ENCODE measurements around the gene SPACDR. TPM values are rescaled to one million over a fixed set of nuclear protein-coding genes. Genes with fewer than 3 reads are reported as not detected.

The SPACDR gene
- total and polyA plus RNA-seq, 9 donors = 0.98 to 3.4 (median 1.5) TPM

DNA sequence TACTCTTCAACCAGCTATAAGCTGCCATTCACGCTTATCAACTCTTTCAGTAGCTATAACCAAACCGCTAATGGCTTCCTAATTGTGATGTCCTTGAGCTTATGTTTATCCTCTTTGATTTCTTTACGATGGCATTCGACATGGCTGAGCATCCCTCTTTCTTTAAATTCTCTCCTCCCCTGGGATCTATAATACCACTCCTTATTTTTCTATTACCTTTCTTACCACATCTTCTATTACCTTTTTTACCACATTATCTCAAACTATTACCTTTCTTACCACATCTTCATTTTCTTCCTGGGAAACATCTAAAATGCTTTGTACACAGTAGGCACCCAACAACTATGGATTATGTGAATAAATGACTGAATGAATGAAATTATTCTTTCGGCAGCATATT is 48.6 kb downstream of the SPACDR start:
- Histone ChIP-seq H3K27ac (ENCODE audit: low read length) (no peak overlapping the region), H3K9me3 (replicated peaks; ENCODE audit: control insufficient read depth, low read depth, low read length) (no peaks in the 10 kb centered on the region), H3K27me3 (ENCODE audit: control insufficient read depth, insufficient read depth, low read length) (no peaks in the 10 kb centered on the region), H3K4me1 (ENCODE audit: control insufficient read depth, insufficient read depth, low read length) (no peaks in the 10 kb centered on the region), H3K36me3 (ENCODE audit: control insufficient read depth, insufficient read depth, low read length) (no peaks in the 10 kb centered on the region), H3K4me3 (ENCODE audit: low read length) (no peak overlapping the region)
- WGBS (ENCODE audit: insufficient coverage) = 89% methylated on average over 4 of the region's 5 CpGs
- DNase-seq = no peak

GRCh38 chr7:100413889-100414288 is 50.2 kb downstream of the SPACDR start:
- WGBS (ENCODE audit: insufficient coverage) = no CpG with 5 or more reads among the region's 1 CpG
- DNase-seq = no peak
- H3K36me3 ChIP-seq (ENCODE audit: control insufficient read depth, insufficient read depth, low read length) = no peaks in the 10 kb centered on the region
- H3K4me3 ChIP-seq (ENCODE audit: low read length) = no peak overlapping the region
- H3K9me3 ChIP-seq (replicated peaks; ENCODE audit: control insufficient read depth, low read depth, low read length) = no peaks in the 10 kb centered on the region
- H3K27me3 ChIP-seq (ENCODE audit: control insufficient read depth, insufficient read depth, low read length) = no peaks in the 10 kb centered on the region
- H3K4me1 ChIP-seq (ENCODE audit: control insufficient read depth, insufficient read depth, low read length) = no peaks in the 10 kb centered on the region
- H3K27ac ChIP-seq (ENCODE audit: low read length) = no peak overlapping the region

DNA sequence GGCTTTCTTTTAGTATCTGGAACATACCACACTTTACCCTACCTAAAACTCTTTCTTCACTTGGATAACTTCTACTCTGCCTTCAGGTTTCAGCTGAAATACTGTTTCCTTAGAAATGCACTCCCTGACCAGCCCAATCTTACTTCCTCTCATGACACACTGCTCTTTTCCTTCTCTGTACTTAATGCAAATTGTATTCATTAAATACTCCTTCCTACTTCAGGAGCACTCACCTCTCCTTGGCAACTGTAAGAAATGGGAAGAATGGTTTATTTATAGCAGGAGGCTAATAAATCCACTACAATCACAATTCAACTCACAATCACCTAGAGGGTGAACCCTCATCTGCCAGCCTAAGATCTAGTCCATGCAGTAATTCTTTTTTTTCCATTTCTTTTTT is 50.7 kb downstream of the SPACDR start:
- Histone ChIP-seq H3K4me3 (ENCODE audit: low read length) (no peak overlapping the region), H3K9me3 (replicated peaks; ENCODE audit: control insufficient read depth, low read depth, low read length) (no peaks in the 10 kb centered on the region)

DNA sequence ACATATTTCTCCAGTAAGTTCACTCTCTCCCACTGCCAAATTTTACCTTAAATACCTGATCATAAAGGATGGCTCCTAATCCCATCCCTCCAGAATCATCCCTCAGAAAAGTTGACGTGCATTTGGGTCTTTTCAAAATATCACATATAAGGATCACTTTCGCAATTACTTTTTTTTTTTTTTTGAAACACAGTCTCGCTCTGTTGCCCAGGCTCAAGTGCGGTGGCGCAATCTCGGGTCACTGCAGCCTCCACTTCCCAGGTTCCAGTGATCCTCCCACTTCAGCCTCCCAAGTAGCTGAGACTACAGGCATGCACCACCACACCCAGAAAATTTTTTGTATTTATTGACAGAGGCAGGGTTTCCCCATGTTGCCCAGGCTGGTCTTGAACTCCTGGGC is 53.0 kb downstream of the SPACDR start:
- Histone ChIP-seq H3K4me1 (ENCODE audit: control insufficient read depth, insufficient read depth, low read length) (no peaks in the 10 kb centered on the region), H3K27me3 (ENCODE audit: control insufficient read depth, insufficient read depth, low read length) (no peaks in the 10 kb centered on the region), H3K36me3 (ENCODE audit: control insufficient read depth, insufficient read depth, low read length) (no peaks in the 10 kb centered on the region), H3K27ac (ENCODE audit: low read length) (no peak overlapping the region), H3K9me3 (replicated peaks; ENCODE audit: control insufficient read depth, low read depth, low read length) (no peaks in the 10 kb centered on the region), H3K4me3 (ENCODE audit: low read length) (no peak overlapping the region)
- whole genome bisulfite sequencing (ENCODE audit: insufficient coverage) = 100% methylated on average over 1 of the region's 6 CpGs
- DNase-seq = no peak

More for the DNA sequence above, 50.7 kb downstream of the SPACDR start:
- Histone ChIP-seq H3K27me3 (ENCODE audit: control insufficient read depth, insufficient read depth, low read length) (no peaks in the 10 kb centered on the region), H3K27ac (ENCODE audit: low read length) (no peak overlapping the region), H3K36me3 (ENCODE audit: control insufficient read depth, insufficient read depth, low read length) (no peaks in the 10 kb centered on the region), H3K4me1 (ENCODE audit: control insufficient read depth, insufficient read depth, low read length) (no peaks in the 10 kb centered on the region)
- DNase-seq = no peak

DNA sequence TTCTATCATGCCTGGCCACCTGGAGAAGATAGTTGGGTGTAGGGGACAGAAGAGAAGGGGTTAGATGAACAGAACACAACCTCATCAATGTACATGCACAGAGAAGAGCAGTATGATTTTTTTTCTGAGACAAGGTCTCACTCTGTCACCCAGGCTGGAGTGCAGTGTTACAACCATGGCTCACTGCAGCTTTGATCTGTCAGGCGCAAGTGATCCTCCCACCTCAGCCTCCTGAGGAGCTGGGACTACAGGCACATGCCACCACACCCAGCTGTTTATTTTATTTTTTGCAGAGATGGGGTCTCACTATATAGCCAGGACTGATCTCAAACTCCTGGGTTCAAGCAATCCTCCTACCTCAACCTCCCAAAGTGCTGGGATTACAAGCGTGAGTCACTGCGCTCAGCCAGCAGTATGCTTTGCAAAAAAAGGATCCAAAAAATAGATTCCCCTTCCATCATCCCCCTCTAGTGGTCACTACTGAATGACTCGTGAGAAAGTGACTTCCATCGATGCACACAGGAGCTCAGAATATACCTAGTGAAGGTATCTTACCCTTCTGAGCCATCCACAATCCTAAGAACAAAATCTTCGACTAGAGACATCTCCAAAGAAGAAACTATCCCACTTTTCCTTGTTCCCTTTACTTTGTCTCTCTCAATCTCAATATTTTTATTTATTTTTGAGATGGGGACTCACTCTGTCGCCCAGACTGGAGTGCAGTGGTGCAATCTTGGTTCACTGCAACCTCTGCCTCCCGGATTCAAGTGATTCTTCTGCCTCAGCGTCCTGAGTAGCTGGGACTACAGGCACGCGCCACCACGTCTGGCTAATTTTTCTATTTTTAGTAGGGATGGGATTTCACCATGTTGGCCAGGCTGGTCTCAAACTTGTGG is 56.5 kb downstream of the SPACDR start:
- Histone ChIP-seq H3K9me3 (replicated peaks; ENCODE audit: control insufficient read depth, low read depth, low read length) (no peaks in the 10 kb centered on the region), H3K4me1 (ENCODE audit: control insufficient read depth, insufficient read depth, low read length) (no peaks in the 10 kb centered on the region), H3K27ac (ENCODE audit: low read length) (no peak overlapping the region), H3K4me3 (ENCODE audit: low read length) (no peak overlapping the region), H3K36me3 (ENCODE audit: control insufficient read depth, insufficient read depth, low read length) (no peaks in the 10 kb centered on the region), H3K27me3 (ENCODE audit: control insufficient read depth, insufficient read depth, low read length) (no peaks in the 10 kb centered on the region)
- DNase-seq = peak; percentile 80
- 26% methylated on average over 4 of the region's 12 CpGs for whole genome bisulfite sequencing (ENCODE audit: insufficient coverage)

DNA sequence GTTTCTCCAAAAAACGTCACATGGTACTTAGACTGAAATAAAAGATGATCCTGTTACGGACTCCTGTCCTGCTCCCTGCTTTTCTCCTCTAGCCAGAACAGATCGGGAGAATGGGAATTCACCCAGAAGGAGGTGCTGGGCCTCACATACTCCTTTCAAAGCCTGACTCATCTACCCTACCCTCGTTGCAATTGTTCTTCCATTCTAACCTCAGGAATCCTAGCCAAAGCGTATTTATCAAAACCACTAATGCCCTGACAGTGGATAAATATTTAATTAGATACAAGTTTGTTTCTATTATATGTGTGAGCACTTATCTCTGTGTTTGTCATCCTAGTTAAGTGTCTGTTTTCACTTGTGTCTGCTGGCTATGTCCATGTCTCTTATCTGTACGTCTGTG is 57.3 kb downstream of the SPACDR start:
- WGBS (ENCODE audit: insufficient coverage) = 59% methylated on average over 3 of the region's 6 CpGs
- no peaks in the 10 kb centered on the region for H3K36me3 ChIP-seq (ENCODE audit: control insufficient read depth, insufficient read depth, low read length)
- H3K4me1 ChIP-seq (ENCODE audit: control insufficient read depth, insufficient read depth, low read length) = no peaks in the 10 kb centered on the region
- no peaks in the 10 kb centered on the region for H3K9me3 ChIP-seq (replicated peaks; ENCODE audit: control insufficient read depth, low read depth, low read length)
- no peak overlapping the region for H3K27ac ChIP-seq (ENCODE audit: low read length)
- H3K27me3 ChIP-seq (ENCODE audit: control insufficient read depth, insufficient read depth, low read length) = no peaks in the 10 kb centered on the region
- no peak overlapping the region for H3K4me3 ChIP-seq (ENCODE audit: low read length)
- DNase-seq = no peak

Other genes starting within 250 kb of the SPACDR start
- gene PVRIG, start 244.3 kb downstream of the SPACDR start, total RNA-seq = 0.13 TPM
- gene PVRIG, start 244.3 kb downstream of the SPACDR start, polyA plus RNA-seq (ENCODE audit: insufficient read depth in 1 of 8, insufficient read length in 8 of 8, low replicate concordance in 1 of 8) = 1 to 10 TPM; 1.5 to 7.6 (median 3.6) TPM
- gene SPDYE3, start 156.6 kb downstream of the SPACDR start, total RNA-seq = not detected
- gene SPDYE3, start 156.6 kb downstream of the SPACDR start, polyA plus RNA-seq (ENCODE audit: insufficient read depth in 1 of 8, insufficient read length in 8 of 8, low replicate concordance in 1 of 8) = 1 to 10 TPM; 4.0 to 6.2 (median 5.3) TPM
- 13.9 TPM for gene PILRB, start 106.1 kb downstream of the SPACDR start, total RNA-seq
- 10 to 100 TPM; 11.4 to 39.8 (median 18.0) TPM for gene PILRB, start 106.1 kb downstream of the SPACDR start, polyA plus RNA-seq (ENCODE audit: insufficient read depth in 1 of 8, insufficient read length in 8 of 8, low replicate concordance in 1 of 8)
- 1.3 TPM for gene PILRA, start 90.8 kb downstream of the SPACDR start, total RNA-seq
- gene PILRA, start 90.8 kb downstream of the SPACDR start, polyA plus RNA-seq (ENCODE audit: insufficient read depth in 1 of 8, insufficient read length in 8 of 8, low replicate concordance in 1 of 8) = 1 to 10 TPM; 1.7 to 6.1 (median 2.3) TPM
- 5.2 TPM for gene ZCWPW1, start 35.6 kb downstream of the SPACDR start, total RNA-seq
- gene ZCWPW1, start 35.6 kb downstream of the SPACDR start, polyA plus RNA-seq (ENCODE audit: insufficient read depth in 1 of 8, insufficient read length in 8 of 8, low replicate concordance in 1 of 8) = 1 to 10 TPM; 4.4 to 8.9 (median 5.4) TPM
- 23.5 TPM for gene MEPCE, start 34.4 kb downstream of the SPACDR start, total RNA-seq
- 10 to 100 TPM; 32.4 to 44.4 (median 38.5) TPM for gene MEPCE, start 34.4 kb downstream of the SPACDR start, polyA plus RNA-seq (ENCODE audit: insufficient read depth in 1 of 8, insufficient read length in 8 of 8, low replicate concordance in 1 of 8)
- gene PPP1R35, start 27.8 kb downstream of the SPACDR start, total RNA-seq = 21.7 TPM
- gene PPP1R35, start 27.8 kb downstream of the SPACDR start, polyA plus RNA-seq (ENCODE audit: insufficient read depth in 1 of 8, insufficient read length in 8 of 8, low replicate concordance in 1 of 8) = 10 to 100 TPM; 10.9 to 25.2 (median 15.2) TPM
- gene TSC22D4, start 15.0 kb upstream of the SPACDR start, total RNA-seq = 28.9 TPM
- gene TSC22D4, start 15.0 kb upstream of the SPACDR start, polyA plus RNA-seq (ENCODE audit: insufficient read depth in 1 of 8, insufficient read length in 8 of 8, low replicate concordance in 1 of 8) = 10 to 100 TPM; 36.7 to 59.3 (median 47.9) TPM
- 1.6 TPM for gene NYAP1, start 19.7 kb upstream of the SPACDR start, total RNA-seq
- gene NYAP1, start 19.7 kb upstream of the SPACDR start, polyA plus RNA-seq (ENCODE audit: insufficient read depth in 1 of 8, insufficient read length in 8 of 8, low replicate concordance in 1 of 8) = 1 to 10 TPM; 1.5 to 2.9 (median 2.5) TPM
- 6.1 TPM for gene AGFG2, start 74.9 kb upstream of the SPACDR start, total RNA-seq
- gene AGFG2, start 74.9 kb upstream of the SPACDR start, polyA plus RNA-seq (ENCODE audit: insufficient read depth in 1 of 8, insufficient read length in 8 of 8, low replicate concordance in 1 of 8) = 10 to 100 TPM in 6 of 8 donors, 1 to 10 TPM in 2; 8.9 to 13.7 (median 12.2) TPM
- 0.98 TPM for gene SAP25, start 109.6 kb upstream of the SPACDR start, total RNA-seq
- 1 to 10 TPM; 1.5 to 8.3 (median 3.8) TPM for gene SAP25, start 109.6 kb upstream of the SPACDR start, polyA plus RNA-seq (ENCODE audit: insufficient read depth in 1 of 8, insufficient read length in 8 of 8, low replicate concordance in 1 of 8)
- 8.9 TPM for gene LRCH4, start 121.9 kb upstream of the SPACDR start, total RNA-seq
- gene LRCH4, start 121.9 kb upstream of the SPACDR start, polyA plus RNA-seq (ENCODE audit: insufficient read depth in 1 of 8, insufficient read length in 8 of 8, low replicate concordance in 1 of 8) = 10 to 100 TPM; 19.9 to 35.5 (median 27.9) TPM
- 0.80 TPM for gene FBXO24, start 122.1 kb upstream of the SPACDR start, total RNA-seq
- 1 to 10 TPM; 1.1 to 2.2 (median 1.5) TPM for gene FBXO24, start 122.1 kb upstream of the SPACDR start, polyA plus RNA-seq (ENCODE audit: insufficient read depth in 1 of 8, insufficient read length in 8 of 8, low replicate concordance in 1 of 8)
- 194 TPM for gene PCOLCE, start 138.1 kb upstream of the SPACDR start, total RNA-seq
- gene PCOLCE, start 138.1 kb upstream of the SPACDR start, polyA plus RNA-seq (ENCODE audit: insufficient read depth in 1 of 8, insufficient read length in 8 of 8, low replicate concordance in 1 of 8) = 100 to 1,000 TPM; 201 to 336 (median 279) TPM
- 7.1 TPM for gene MOSPD3, start 148.3 kb upstream of the SPACDR start, total RNA-seq
- 10 to 100 TPM; 16.0 to 23.5 (median 17.8) TPM for gene MOSPD3, start 148.3 kb upstream of the SPACDR start, polyA plus RNA-seq (ENCODE audit: insufficient read depth in 1 of 8, insufficient read length in 8 of 8, low replicate concordance in 1 of 8)
- gene TFR2, start 177.3 kb upstream of the SPACDR start, total RNA-seq = 0.22 TPM
- gene TFR2, start 177.3 kb upstream of the SPACDR start, polyA plus RNA-seq (ENCODE audit: insufficient read depth in 1 of 8, insufficient read length in 8 of 8, low replicate concordance in 1 of 8) = 1 to 10 TPM in 3 of 8 donors, under 1 TPM in 5; 0.64 to 2.2 (median 0.86) TPM
- not detected for gene ACTL6B, start 192.2 kb upstream of the SPACDR start, total RNA-seq
- under 1 TPM in 2 of 8 donors, not detected in 6; 0.19 to 0.40 TPM for gene ACTL6B, start 192.2 kb upstream of the SPACDR start, polyA plus RNA-seq (ENCODE audit: insufficient read depth in 1 of 8, insufficient read length in 8 of 8, low replicate concordance in 1 of 8)
- gene GNB2, start 209.5 kb upstream of the SPACDR start, total RNA-seq = 49.5 TPM
- gene GNB2, start 209.5 kb upstream of the SPACDR start, polyA plus RNA-seq (ENCODE audit: insufficient read depth in 1 of 8, insufficient read length in 8 of 8, low replicate concordance in 1 of 8) = 100 to 1,000 TPM; 146 to 202 (median 154) TPM
- gene GIGYF1, start 230.0 kb upstream of the SPACDR start, total RNA-seq = 16.7 TPM
- 10 to 100 TPM; 22.4 to 37.5 (median 29.9) TPM for gene GIGYF1, start 230.0 kb upstream of the SPACDR start, polyA plus RNA-seq (ENCODE audit: insufficient read depth in 1 of 8, insufficient read length in 8 of 8, low replicate concordance in 1 of 8)
- gene POP7, start 241.9 kb upstream of the SPACDR start, total RNA-seq = 31.6 TPM
- gene POP7, start 241.9 kb upstream of the SPACDR start, polyA plus RNA-seq (ENCODE audit: insufficient read depth in 1 of 8, insufficient read length in 8 of 8, low replicate concordance in 1 of 8) = 10 to 100 TPM; 23.5 to 28.1 (median 25.1) TPM

Data from muscle of leg (tissue), 11 donors.